ENCODE results near the gene PHC3.

PHC3 gene

GRCh38 chr3:170046269-170047132 lies 135.0 kb downstream of the PHC3 start:
- ChIA-PET CTCF (interaction anchor here (0.6 to 2.9 kb wide), 3 partner anchors 12 to 42 kb away, joined by 3 to 6 read pairs (median 3); no protein-coding TSS in a partner anchor), POLR2A (interaction anchor here (0.6 kb wide), 1 partner anchor 15 kb away, joined by 6 read pairs; no protein-coding TSS in a partner anchor)
- Histone ChIP-seq H3K27ac (ENCODE audit: insufficient read depth in 1 of 2, low read depth in 1 of 2, low read length in 2 of 2, poor library complexity in 1 of 2, severe bottlenecking in 2 of 2) (no peak overlapping the region), H3K9me3 (ENCODE audit: control extremely low read depth in 1 of 5, control insufficient read depth in 4 of 5, insufficient read depth in 2 of 5, low read depth in 1 of 5, low read length in 4 of 5) (no peaks in the 10 kb centered on the region), H3K27me3 (replicated peaks in 2 of 5; ENCODE audit: control insufficient read depth in 4 of 5, insufficient read depth in 5 of 5, low read length in 4 of 5) (no peaks in the 10 kb centered on the region), H3K4me1 (ENCODE audit: control extremely low read depth in 1 of 4, control insufficient read depth in 4 of 4, insufficient read depth in 4 of 4, low read length in 3 of 4) (peaks cover 0 to 11% (median 9%) of the 10 kb centered on the region in 4 experiments), H3K4me3 (ENCODE audit: control insufficient read depth in 1 of 7, extremely low read depth in 1 of 7, insufficient read depth in 4 of 7, low read depth in 2 of 7, low read length in 6 of 7) (no peak overlapping the region), H3K36me3 (ENCODE audit: control insufficient read depth in 4 of 4, insufficient read depth in 4 of 4, low read length in 3 of 4) (no peaks in the 10 kb centered on the region)
- DNase-seq: no peak
- WGBS (ENCODE audit: insufficient coverage): 100% methylated on average over 3 of the region's 5 CpGs

GRCh38 chr3:170044795-170045244 lies 136.7 kb downstream of the PHC3 start:
- Histone ChIP-seq H3K36me3 (ENCODE audit: control insufficient read depth in 4 of 4, insufficient read depth in 4 of 4, low read length in 3 of 4) (no peaks in the 10 kb centered on the region), H3K4me1 (ENCODE audit: control extremely low read depth in 1 of 4, control insufficient read depth in 4 of 4, insufficient read depth in 4 of 4, low read length in 3 of 4) (peaks cover 0 to 11% (median 9%) of the 10 kb centered on the region in 4 experiments), H3K4me3 (ENCODE audit: control insufficient read depth in 1 of 7, extremely low read depth in 1 of 7, insufficient read depth in 4 of 7, low read depth in 2 of 7, low read length in 6 of 7) (peak overlapping the region in 4 of 7 experiments; percentile 13 to 47 (median 28)), H3K27ac (ENCODE audit: insufficient read depth in 1 of 2, low read depth in 1 of 2, low read length in 2 of 2, poor library complexity in 1 of 2, severe bottlenecking in 2 of 2) (peak overlapping the region in 1 of 2 experiments; percentile 0), H3K9me3 (ENCODE audit: control extremely low read depth in 1 of 5, control insufficient read depth in 4 of 5, insufficient read depth in 2 of 5, low read depth in 1 of 5, low read length in 4 of 5) (no peaks in the 10 kb centered on the region), H3K27me3 (replicated peaks in 2 of 5; ENCODE audit: control insufficient read depth in 4 of 5, insufficient read depth in 5 of 5, low read length in 4 of 5) (no peaks in the 10 kb centered on the region)
- ChIA-PET POLR2A (no interaction called here), CTCF (interaction anchor here (2.5 kb wide), 1 partner anchor 9 kb away, joined by 12 read pairs; no protein-coding TSS in a partner anchor)
- WGBS (ENCODE audit: insufficient coverage): 5% methylated on average over 6 of the region's 8 CpGs
- peak; percentile 42 to 74 (median 65) for DNase-seq

GRCh38 chr3:170044271-170044670 lies 137.3 kb downstream of the PHC3 start:
- POLR2A ChIA-PET: no interaction called here
- DNase-seq: no peak
- H3K9me3 ChIP-seq (ENCODE audit: control extremely low read depth in 1 of 5, control insufficient read depth in 4 of 5, insufficient read depth in 2 of 5, low read depth in 1 of 5, low read length in 4 of 5): no peaks in the 10 kb centered on the region
- no peaks in the 10 kb centered on the region for H3K27me3 ChIP-seq (replicated peaks in 2 of 5; ENCODE audit: control insufficient read depth in 4 of 5, insufficient read depth in 5 of 5, low read length in 4 of 5)
- H3K4me1 ChIP-seq (ENCODE audit: control extremely low read depth in 1 of 4, control insufficient read depth in 4 of 4, insufficient read depth in 4 of 4, low read length in 3 of 4): peaks cover 0 to 11% (median 9%) of the 10 kb centered on the region in 4 experiments
- peak overlapping the region in 1 of 7 experiments; percentile 42 for H3K4me3 ChIP-seq (ENCODE audit: control insufficient read depth in 1 of 7, extremely low read depth in 1 of 7, insufficient read depth in 4 of 7, low read depth in 2 of 7, low read length in 6 of 7)
- 100% methylated on average over 5 of the region's 8 CpGs for WGBS (ENCODE audit: insufficient coverage)
- H3K36me3 ChIP-seq (ENCODE audit: control insufficient read depth in 4 of 4, insufficient read depth in 4 of 4, low read length in 3 of 4): no peaks in the 10 kb centered on the region
- CTCF ChIA-PET: interaction anchor here (1.5 to 2.5 kb wide), 2 partner anchors 9 to 10 kb away, joined by 5 to 12 read pairs; no protein-coding TSS in a partner anchor
- H3K27ac ChIP-seq (ENCODE audit: insufficient read depth in 1 of 2, low read depth in 1 of 2, low read length in 2 of 2, poor library complexity in 1 of 2, severe bottlenecking in 2 of 2): no peak overlapping the region

- WGBS (ENCODE audit: insufficient coverage): 97% methylated on average over 6 of the region's 7 CpGs
- H3K4me3 ChIP-seq (ENCODE audit: control insufficient read depth in 1 of 7, extremely low read depth in 1 of 7, insufficient read depth in 4 of 7, low read depth in 2 of 7, low read length in 6 of 7): no peak overlapping the region
- peaks cover 0 to 16% (median 13%) of the 10 kb centered on the region in 4 experiments for H3K4me1 ChIP-seq (ENCODE audit: control extremely low read depth in 1 of 4, control insufficient read depth in 4 of 4, insufficient read depth in 4 of 4, low read length in 3 of 4)
- H3K27me3 ChIP-seq (replicated peaks in 2 of 5; ENCODE audit: control insufficient read depth in 4 of 5, insufficient read depth in 5 of 5, low read length in 4 of 5): peaks cover 0 to 5% (median 0%) of the 10 kb centered on the region in 5 experiments
- H3K27ac ChIP-seq (ENCODE audit: insufficient read depth in 1 of 2, low read depth in 1 of 2, low read length in 2 of 2, poor library complexity in 1 of 2, severe bottlenecking in 2 of 2): no peak overlapping the region
- no peak for DNase-seq
- H3K36me3 ChIP-seq (ENCODE audit: control insufficient read depth in 4 of 4, insufficient read depth in 4 of 4, low read length in 3 of 4): no peaks in the 10 kb centered on the region
- ChIA-PET POLR2A (no interaction called here), CTCF (interaction anchor here (1.5 to 2.5 kb wide), 3 partner anchors 9 to 23 kb away, joined by 3 to 12 read pairs (median 5); no protein-coding TSS in a partner anchor)
- no peaks in the 10 kb centered on the region for H3K9me3 ChIP-seq (ENCODE audit: control extremely low read depth in 1 of 5, control insufficient read depth in 4 of 5, insufficient read depth in 2 of 5, low read depth in 1 of 5, low read length in 4 of 5)
Observed at GRCh38 chr3:170043506-170043905, 138.0 kb downstream of the PHC3 start.

- CTCF ChIA-PET: interaction anchor here (0.7 kb wide), 1 partner anchor 36 kb away, joined by 3 read pairs; no protein-coding TSS in a partner anchor
- Histone ChIP-seq H3K9me3 (ENCODE audit: control extremely low read depth in 1 of 5, control insufficient read depth in 4 of 5, insufficient read depth in 2 of 5, low read depth in 1 of 5, low read length in 4 of 5) (no peaks in the 10 kb centered on the region), H3K27ac (ENCODE audit: insufficient read depth in 1 of 2, low read depth in 1 of 2, low read length in 2 of 2, poor library complexity in 1 of 2, severe bottlenecking in 2 of 2) (no peak overlapping the region), H3K27me3 (replicated peaks in 2 of 5; ENCODE audit: control insufficient read depth in 4 of 5, insufficient read depth in 5 of 5, low read length in 4 of 5) (peaks cover 0 to 6% (median 0%) of the 10 kb centered on the region in 5 experiments), H3K4me1 (ENCODE audit: control extremely low read depth in 1 of 4, control insufficient read depth in 4 of 4, insufficient read depth in 4 of 4, low read length in 3 of 4) (peaks cover 0 to 24% (median 22%) of the 10 kb centered on the region in 4 experiments), H3K4me3 (ENCODE audit: control insufficient read depth in 1 of 7, extremely low read depth in 1 of 7, insufficient read depth in 4 of 7, low read depth in 2 of 7, low read length in 6 of 7) (no peak overlapping the region), H3K36me3 (ENCODE audit: control insufficient read depth in 4 of 4, insufficient read depth in 4 of 4, low read length in 3 of 4) (no peaks in the 10 kb centered on the region)
- no peak for DNase-seq
- POLR2A ChIA-PET: no interaction called here
- 96% methylated on average over 7 of the region's 8 CpGs for WGBS (ENCODE audit: insufficient coverage)
Observed at GRCh38 chr3:170040418-170040817, 141.1 kb downstream of the PHC3 start.

- Histone ChIP-seq H3K9me3 (ENCODE audit: control extremely low read depth in 1 of 5, control insufficient read depth in 4 of 5, insufficient read depth in 2 of 5, low read depth in 1 of 5, low read length in 4 of 5) (no peaks in the 10 kb centered on the region), H3K27ac (ENCODE audit: insufficient read depth in 1 of 2, low read depth in 1 of 2, low read length in 2 of 2, poor library complexity in 1 of 2, severe bottlenecking in 2 of 2) (no peak overlapping the region), H3K4me1 (ENCODE audit: control extremely low read depth in 1 of 4, control insufficient read depth in 4 of 4, insufficient read depth in 4 of 4, low read length in 3 of 4) (peaks cover 5 to 22% (median 20%) of the 10 kb centered on the region in 4 experiments), H3K27me3 (replicated peaks in 2 of 5; ENCODE audit: control insufficient read depth in 4 of 5, insufficient read depth in 5 of 5, low read length in 4 of 5) (peaks cover 0 to 6% (median 0%) of the 10 kb centered on the region in 5 experiments), H3K36me3 (ENCODE audit: control insufficient read depth in 4 of 4, insufficient read depth in 4 of 4, low read length in 3 of 4) (no peaks in the 10 kb centered on the region), H3K4me3 (ENCODE audit: control insufficient read depth in 1 of 7, extremely low read depth in 1 of 7, insufficient read depth in 4 of 7, low read depth in 2 of 7, low read length in 6 of 7) (peak overlapping the region; percentile 62 to 82 (median 72))
- ChIA-PET CTCF (interaction anchor here (0.8 to 1.1 kb wide), 2 partner anchors 19 to 63 kb away, joined by 3 read pairs; no protein-coding TSS in a partner anchor), POLR2A (no interaction called here)
- DNase-seq: peak; percentile 47 to 76 (median 67)
- under 1% methylated on average over 44 of the region's 51 CpGs for WGBS (ENCODE audit: insufficient coverage)
Observed at GRCh38 chr3:170038434-170039110, 143.0 kb downstream of the PHC3 start.
